Renal cortex interstitium (tissue), 11 donors: Measurements from ENCODE around the gene CPSF4L. TPM values are rescaled to one million over a fixed set of nuclear protein-coding genes. Genes with fewer than 3 reads are reported as not detected.

Experiments
- DNase-seq, 11 donors: peaks; one replicate each; pipeline ENCODE4 v3.0.0-alpha.2; 2013; ENCODE audit warnings: low read depth in 9 of 11, low spot score in 4 of 11; ENCODE audit errors: extremely low read depth in 1 of 11
- polyA plus RNA-seq, 3 donors: library from polyadenylated mRNA; unstranded; fragments of 120-200 nt; gene quantifications; one replicate each; pipeline ENCODE4 v1.2.1, GENCODE V29; 2013; ENCODE audit not compliant: insufficient read length in 3 of 3

The CPSF4L gene
- polyA plus RNA-seq, 3 donors: 0.17 TPM; not detected in 2

DNA sequence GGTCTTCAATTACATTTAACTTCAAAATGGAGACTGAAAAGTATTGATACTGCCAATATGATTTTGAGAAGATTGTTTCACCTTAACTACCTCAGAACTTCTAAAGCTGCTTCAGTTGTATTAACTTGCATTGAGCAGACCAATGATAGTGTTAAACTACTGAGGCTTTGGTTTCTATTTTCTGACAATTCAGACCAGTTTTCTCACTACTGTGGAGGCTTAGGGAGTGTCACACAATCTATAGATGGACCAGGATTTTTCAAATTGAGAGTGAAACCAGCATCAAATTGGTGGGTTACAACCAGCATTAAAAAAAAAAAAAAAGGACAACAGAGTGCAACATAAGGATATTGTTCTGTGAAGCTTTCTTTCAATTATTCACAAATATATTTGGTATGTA, 47.7 kb downstream of the CPSF4L start:
- no peak for DNase-seq

DNA sequence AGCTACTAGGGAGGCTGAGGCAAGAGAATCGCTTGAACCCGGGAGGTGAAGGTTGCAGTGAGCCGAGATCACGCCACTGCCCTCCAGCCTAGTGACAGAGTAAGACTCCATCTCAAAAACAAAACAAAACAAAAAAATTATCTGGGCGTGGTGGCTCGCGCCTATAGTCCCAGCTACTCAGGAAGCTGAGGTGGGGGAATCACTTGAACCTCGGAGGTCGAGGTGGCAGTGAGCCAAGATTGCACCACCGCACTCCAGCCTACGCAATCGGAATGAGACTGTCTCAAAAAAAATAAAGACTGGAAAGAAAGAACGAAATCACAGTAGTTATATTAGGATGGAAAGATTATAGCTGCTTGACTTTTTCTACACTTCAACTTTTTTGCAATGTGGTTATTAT, 49.9 kb downstream of the CPSF4L start:
- DNase-seq: no peak

DNA sequence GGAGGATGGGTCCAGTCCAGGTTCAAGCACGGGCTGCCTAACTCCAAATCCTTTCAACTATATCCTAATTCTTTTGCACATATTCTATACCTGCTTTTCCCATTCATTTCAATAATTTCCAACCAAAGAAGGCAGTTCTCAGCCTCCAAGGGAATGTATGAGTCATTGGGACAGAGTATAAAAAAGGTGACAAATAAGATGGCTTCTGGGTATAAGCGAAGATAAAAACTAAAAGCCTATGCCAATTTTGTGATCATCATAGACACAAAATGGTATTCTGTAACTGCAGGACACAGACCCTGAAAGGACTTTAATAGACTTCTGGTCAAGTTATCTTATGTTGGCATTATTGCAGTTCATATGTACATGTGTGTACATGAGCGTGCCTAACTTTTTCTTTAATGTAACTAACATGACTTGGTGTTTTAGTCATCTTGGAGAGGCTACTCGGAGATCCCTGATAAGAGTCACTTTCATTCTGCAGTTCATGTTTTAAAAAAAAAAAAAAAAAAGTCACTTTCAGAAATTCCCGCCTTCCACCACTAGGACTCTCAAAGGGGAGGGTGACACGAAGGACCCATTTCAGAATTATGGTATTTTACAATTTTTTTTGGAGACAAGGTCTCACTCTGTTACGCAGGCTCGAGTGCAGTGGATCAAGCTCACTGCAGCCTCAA, 51.5 kb downstream of the CPSF4L start:
- no peak for DNase-seq

DNA sequence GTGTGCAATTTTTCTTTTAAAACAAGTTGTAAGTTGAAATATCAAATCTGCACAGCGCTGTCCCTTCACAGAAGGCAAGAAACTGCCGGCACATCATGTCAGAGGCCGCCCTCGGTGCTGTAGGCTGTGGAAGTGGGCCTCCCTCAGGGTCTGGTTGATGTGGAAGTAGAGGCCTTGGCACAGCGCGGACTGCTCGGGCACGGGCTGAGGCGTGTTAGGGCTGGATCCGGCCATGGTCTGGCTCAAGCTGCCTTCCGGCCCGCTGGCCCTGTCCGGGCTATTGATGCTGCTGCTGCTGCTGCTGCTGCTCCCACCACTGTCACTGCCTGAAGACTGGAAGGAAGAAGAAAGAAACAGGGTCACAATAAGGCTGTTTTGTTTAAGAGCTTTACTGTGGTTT, 52.2 kb downstream of the CPSF4L start:
- no peak for DNase-seq

DNA sequence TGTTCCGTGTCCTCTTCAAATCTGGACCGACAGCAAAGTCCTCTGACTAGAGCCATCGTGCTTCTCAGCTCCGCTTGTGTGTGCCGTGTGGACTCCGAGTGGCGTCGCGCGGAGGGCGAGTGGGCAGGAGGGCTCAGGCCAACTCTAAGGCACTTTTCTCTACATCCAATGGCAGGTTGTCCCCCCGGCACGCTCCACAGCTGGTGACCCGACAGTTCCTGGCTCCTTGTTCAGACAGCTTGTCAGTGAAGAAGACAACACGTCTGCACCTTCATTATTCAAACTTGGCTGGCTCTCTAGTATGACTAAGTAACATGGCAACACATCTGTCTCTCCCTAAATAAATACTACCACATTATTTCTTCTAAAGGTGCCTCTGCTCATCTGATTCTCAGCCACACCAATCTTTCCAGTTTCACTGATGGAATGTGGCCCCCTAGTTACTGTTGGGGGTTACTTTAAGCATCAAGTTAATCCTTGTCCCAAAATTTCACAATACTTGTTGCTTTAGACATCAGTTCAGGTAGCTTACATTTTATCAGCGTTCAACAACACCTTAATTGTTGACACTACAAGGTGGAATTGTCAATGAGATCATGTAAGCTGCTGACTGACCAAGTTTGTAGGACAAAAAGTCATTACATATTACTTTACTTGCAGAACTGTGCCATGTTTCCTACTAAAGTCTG, 53.4 kb downstream of the CPSF4L start:
- DNase-seq: no peak

DNA sequence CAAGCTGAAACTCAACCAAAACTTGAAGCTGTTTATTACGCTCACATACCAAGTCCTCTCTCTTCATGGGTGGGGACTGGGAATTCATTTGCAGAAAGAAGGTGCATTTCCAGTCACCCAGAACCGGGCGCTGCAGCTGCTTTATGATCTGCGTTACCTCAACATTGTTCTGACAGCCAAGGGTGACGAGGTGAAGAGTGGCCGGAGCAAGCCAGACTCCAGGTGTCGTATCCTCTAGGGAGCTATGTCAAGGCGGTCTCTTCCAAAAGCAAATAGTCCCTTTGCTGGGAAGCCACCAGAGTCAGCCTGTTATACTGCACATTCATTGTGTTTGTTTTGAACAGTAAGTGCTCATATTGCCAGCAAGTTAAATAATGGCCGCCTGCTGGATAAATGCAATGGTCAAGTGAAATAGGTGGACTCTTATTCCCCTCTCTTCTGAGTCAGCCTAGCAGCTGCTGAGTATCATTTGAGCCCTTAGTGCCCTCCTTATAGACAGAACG, 56.2 kb downstream of the CPSF4L start:
- no peak for DNase-seq

DNA sequence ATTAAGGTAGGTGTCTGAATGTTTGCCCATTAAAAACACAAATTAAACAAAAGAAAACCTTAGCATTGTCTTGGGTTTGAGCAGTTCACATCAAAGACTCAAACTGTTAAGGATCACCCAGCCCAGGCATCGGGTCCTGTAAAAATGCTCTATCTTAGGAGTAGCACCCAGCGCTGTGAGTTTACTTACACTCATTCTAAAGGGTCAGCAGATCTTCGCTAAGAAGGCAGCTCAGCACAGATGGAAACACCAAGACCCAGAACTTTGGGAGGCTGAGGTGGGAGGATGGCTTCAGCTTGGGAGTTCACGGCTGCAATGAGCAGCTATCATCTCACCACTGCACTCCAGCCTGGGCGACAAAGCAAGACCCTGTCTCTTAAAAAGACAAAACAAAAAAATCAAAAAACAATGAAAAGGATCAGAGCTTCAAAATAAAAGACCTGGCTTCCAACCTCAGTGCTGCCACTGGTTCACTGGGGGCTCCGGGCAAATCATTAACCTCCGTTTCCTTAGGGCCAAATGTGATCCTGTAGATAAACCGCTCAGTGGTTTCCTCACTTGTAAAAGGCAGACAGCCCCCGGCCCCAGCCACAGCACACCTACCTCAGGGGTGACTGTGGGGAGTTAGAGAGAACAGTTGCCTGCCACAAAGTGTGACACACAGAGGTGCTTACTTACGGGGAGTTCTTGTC, 57.7 kb downstream of the CPSF4L start:
- peak in 2 of 11 donors; percentile 47 to 52 for DNase-seq

DNA sequence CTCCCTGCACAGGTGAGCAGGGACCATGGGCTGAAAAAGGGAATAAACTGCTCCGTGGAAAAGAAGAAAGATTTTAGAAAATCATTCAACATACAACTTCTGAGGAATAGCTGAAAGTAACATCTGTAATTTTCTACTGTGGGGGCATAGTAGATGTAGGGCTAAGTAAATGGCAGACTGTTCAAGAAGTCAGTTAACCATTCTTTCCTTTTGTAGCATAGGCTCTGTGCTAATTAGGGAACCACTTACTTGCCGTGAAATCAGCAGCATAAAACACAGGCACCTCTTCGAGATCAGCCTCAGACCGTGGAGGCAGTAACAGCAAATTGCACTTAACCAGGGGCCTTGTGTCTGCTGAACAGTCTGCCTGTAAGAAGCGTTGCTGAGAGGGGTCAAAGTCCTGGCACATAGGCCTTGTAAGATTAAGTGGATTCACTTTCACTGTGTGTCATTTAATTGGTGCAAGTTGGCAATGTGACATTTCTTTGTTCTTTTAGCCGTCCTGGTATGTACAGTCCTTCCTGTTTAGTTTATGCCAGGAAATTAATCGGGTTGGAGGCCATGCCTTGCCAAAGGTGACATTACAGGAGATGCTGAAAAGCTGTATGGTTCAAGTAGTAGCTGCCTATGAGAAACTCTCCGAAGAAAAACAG, 58.4 kb downstream of the CPSF4L start:
- DNase-seq: no peak

DNA sequence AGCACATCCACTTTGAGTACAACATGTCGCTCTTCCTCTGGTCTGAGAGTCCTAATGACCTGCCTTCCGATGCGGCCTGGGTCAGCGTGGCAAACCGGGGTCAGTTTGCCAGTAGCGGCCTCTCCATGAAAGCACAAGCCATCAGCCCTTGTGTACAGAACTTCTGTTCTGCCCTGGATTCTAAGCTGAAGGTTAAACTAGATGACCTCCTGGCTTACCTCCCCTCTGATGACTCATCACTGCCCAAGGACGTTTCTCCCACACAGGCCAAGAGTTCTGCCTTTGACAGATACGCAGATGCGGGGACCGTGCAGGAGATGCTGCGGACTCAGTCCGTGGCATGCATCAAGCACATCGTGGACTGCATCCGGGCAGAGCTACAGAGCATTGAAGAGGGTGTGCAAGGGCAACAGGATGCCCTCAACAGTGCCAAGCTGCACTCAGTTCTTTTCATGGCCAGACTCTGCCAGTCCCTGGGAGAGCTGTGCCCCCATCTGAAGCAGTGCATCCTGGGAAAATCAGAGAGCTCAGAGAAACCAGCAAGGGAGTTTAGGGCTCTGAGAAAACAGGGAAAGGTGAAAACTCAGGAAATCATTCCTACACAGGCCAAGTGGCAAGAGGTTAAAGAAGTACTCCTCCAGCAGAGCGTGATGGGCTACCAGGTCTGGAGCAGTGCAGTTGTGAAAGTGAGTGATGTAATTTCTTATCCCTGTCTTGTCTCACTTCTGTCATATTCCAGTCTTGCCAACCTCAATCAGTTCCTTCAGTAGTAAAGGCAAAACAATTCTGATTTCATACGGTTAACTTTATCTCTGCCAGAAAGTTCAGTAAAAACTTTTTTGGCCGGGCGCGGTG, 60.2 kb downstream of the CPSF4L start:
- DNase-seq: no peak

DNA sequence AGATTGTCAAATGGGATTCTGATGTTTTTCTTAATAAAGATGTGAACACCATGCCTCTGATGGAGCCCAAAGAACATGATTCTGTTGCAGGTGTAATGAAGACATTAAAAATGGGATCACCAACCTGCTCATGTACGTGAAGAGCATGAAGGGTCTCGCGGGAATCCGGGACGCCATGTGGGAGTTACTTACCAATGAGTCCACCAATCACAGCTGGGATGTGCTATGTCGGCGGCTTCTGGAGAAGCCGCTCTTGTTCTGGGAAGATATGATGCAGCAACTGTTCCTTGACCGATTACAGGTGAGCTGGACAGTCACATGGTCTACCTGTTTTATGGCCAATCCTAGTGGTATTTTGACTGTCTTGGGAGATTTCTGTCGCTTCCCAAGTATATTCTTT, 61.2 kb downstream of the CPSF4L start:
- DNase-seq: no peak

DNA sequence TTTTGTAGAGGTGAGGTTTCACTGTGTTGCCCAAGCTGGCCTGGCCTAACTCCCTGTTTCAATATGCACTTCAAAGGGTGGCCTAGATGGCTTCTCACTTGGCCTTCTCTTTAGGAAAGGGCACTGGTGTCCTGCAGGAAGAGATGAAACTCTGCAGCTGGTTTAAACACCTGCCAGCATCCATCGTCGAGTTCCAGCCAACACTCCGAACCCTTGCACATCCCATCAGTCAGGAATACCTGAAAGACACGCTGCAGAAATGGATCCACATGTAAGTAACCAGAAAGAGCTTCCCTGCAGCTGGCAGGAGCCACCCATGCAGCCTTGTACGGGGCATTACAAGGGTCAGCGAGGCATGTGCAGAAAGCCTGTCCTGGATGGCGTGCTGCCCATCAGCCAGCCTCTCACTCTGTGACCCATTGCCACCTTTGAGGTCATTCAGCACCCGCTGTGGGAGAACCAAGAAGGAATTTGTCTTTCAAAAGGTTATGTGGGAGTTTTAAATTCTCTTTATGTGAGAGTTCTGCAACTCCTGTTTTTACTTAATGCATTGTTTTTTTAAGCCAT, 61.8 kb downstream of the CPSF4L start:
- DNase-seq: no peak

DNA sequence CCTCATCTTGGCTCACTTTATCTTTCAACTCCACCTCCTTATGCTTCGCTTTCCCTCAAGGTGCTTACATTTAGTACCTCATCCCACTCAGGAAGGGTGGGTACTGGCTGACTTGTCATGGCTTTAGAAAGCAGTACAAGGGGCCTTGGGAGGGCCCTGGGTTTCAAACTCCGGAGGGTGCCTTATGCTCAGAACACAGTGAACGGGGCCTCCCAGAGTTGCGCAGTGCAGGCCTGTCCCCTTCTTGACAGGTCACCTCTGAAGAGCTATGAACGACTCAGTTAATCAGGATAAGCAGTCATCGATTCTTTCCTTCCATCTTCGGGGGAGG, 62.8 kb downstream of the CPSF4L start:
- DNase-seq: no peak

Other genes starting within 250 kb of the CPSF4L start
- 10 to 100 TPM; 26.5 to 28.6 (median 26.7) TPM for gene SLC39A11, start 169.2 kb downstream of the CPSF4L start, polyA plus RNA-seq
- gene SSTR2, start 96.9 kb downstream of the CPSF4L start, polyA plus RNA-seq: 1 to 10 TPM; 2.3 to 2.4 (median 2.4) TPM
- 10 to 100 TPM; 47.4 to 67.8 (median 49.3) TPM for gene COG1, start 68.8 kb downstream of the CPSF4L start, polyA plus RNA-seq
- 10 to 100 TPM; 40.0 to 57.3 (median 45.5) TPM for gene CDC42EP4, start 50.1 kb upstream of the CPSF4L start, polyA plus RNA-seq